IMR-90 (cell line): ENCODE results near the gene AGAP1. TPM values are rescaled to one million over a fixed set of nuclear protein-coding genes. Genes with fewer than 3 reads are reported as not detected.

Source experiments
- ATAC-seq: fragments of 200-7000 bp; cut with Tn5 transposase; 2 replicates; pipeline ENCODE4 v1.9.1; 2020; ENCODE audit warnings: low read depth, mild to moderate bottlenecking, moderate library complexity
- BruUV-seq: library from RNA; stranded (reverse); fragments of 400-500 nt; replicated peaks from 2 replicates; lab custom pipeline; 2021; lab: Mats Ljungman, UMichigan
- CTCF ChIA-PET: fragments of 300-600 bp; formaldehyde crosslinking; extraction: SDS; loops from one replicate; lab custom pipeline; 2021; ENCODE audit warnings: antibody characterized with exemption; lab: Yijun Ruan, JAX
- POLR2A ChIA-PET: fragments of 300-600 bp; sonication (Branson Sonifier 250); formaldehyde crosslinking; loops from one replicate; lab custom pipeline; 2022; ENCODE audit warnings: antibody characterized with exemption; ENCODE audit not compliant: unreplicated experiment; lab: Charles Lee
- DNase-seq: peaks from one replicate; pipeline ENCODE4 v3.0.0; 2013
- H2AFZ ChIP-seq: replicated peaks from 2 replicates; pipeline ENCODE3; 2013; ENCODE audit warnings: low read length, mild to moderate bottlenecking; ENCODE audit not compliant: poor library complexity
- H2AK5ac ChIP-seq: 2 replicates; pipeline ENCODE4 v1.6.1; 2013; ENCODE audit warnings: low read depth, low read length, inconsistent platforms
- H2AK9ac ChIP-seq: replicated peaks from 2 replicates; pipeline ENCODE3; 2013; ENCODE audit warnings: mild to moderate bottlenecking, low read depth, low read length, moderate library complexity; ENCODE audit not compliant: poor library complexity
- H2BK120ac ChIP-seq: 2 replicates; pipeline ENCODE4 v1.6.1; 2013; ENCODE audit warnings: low read depth, low read length, inconsistent platforms
- H2BK15ac ChIP-seq: 3 replicates; pipeline ENCODE4 v1.6.1; 2013; ENCODE audit warnings: low read depth, low read length, inconsistent platforms
- H2BK20ac ChIP-seq: 2 replicates; pipeline ENCODE4 v1.6.1; 2013; ENCODE audit warnings: low read depth, mild to moderate bottlenecking, inconsistent platforms, low read length, moderate library complexity
- H2BK5ac ChIP-seq: 2 replicates; pipeline ENCODE4 v1.6.1; 2013; ENCODE audit warnings: mild to moderate bottlenecking, low read depth, low read length, inconsistent platforms; ENCODE audit not compliant: poor library complexity, severe bottlenecking
- H3K14ac ChIP-seq: replicated peaks from 2 replicates; pipeline ENCODE4 v1.6.1; 2013; ENCODE audit warnings: low read depth, low read length, inconsistent platforms
- H3K18ac ChIP-seq: 2 replicates; pipeline ENCODE4 v1.6.1; 2013; ENCODE audit warnings: low read depth, low read length, control low read depth
- H3K23ac ChIP-seq: 2 replicates; pipeline ENCODE4 v1.6.1; 2013; ENCODE audit warnings: low read depth, low read length, inconsistent platforms
- H3K27ac ChIP-seq: 2 replicates; pipeline ENCODE4 v1.5.1; 2013; ENCODE audit warnings: mild to moderate bottlenecking, control low read depth, low read length; ENCODE audit not compliant: insufficient read depth
- H3K27me3 ChIP-seq: 2 replicates; pipeline ENCODE4 v1.6.1; 2013; ENCODE audit warnings: low read length; ENCODE audit not compliant: control insufficient read depth, insufficient read depth
- H3K36me3 ChIP-seq: 2 replicates; pipeline ENCODE4 v1.6.1; 2013; ENCODE audit warnings: low read length, mixed read lengths; ENCODE audit not compliant: control insufficient read depth, insufficient read depth
- H3K4ac ChIP-seq: 2 replicates; pipeline ENCODE4 v1.6.1; 2013; ENCODE audit warnings: low read depth, low read length, inconsistent platforms
- H3K4me1 ChIP-seq: 2 replicates; pipeline ENCODE4 v1.6.1; 2013; ENCODE audit warnings: low read length, mixed read lengths; ENCODE audit not compliant: control insufficient read depth, insufficient read depth
- H3K4me2 ChIP-seq: 2 replicates; pipeline ENCODE4 v1.6.1; 2013; ENCODE audit warnings: low read depth, mild to moderate bottlenecking, control low read depth, low read length, moderate library complexity
- H3K4me3 ChIP-seq: 2 replicates; pipeline ENCODE4 v1.5.1; 2013; ENCODE audit warnings: low read depth, mild to moderate bottlenecking, control low read depth, low read length, moderate library complexity; ENCODE audit not compliant: insufficient read depth
- H3K56ac ChIP-seq: 2 replicates; pipeline ENCODE4 v1.6.1; 2013; ENCODE audit warnings: low read length, inconsistent platforms; ENCODE audit not compliant: insufficient read depth; ENCODE audit errors: extremely low read depth
- H3K79me1 ChIP-seq, 2 experiments: 2 replicates each; pipeline ENCODE4 v1.6.1; 2013; ENCODE audit warnings: low read length in 2 of 2, inconsistent platforms in 1 of 2, low read depth in 1 of 2
- H3K9ac ChIP-seq: 2 replicates; pipeline ENCODE4 v1.6.1; 2013; ENCODE audit warnings: low read depth, low read length, control low read depth
- H3K9me1 ChIP-seq: 2 replicates; pipeline ENCODE4 v1.6.1; 2013; ENCODE audit warnings: low read length, inconsistent platforms; ENCODE audit not compliant: insufficient read depth
- H3K9me3 ChIP-seq: 2 replicates; pipeline ENCODE4 v1.6.1; 2013; ENCODE audit warnings: low read length; ENCODE audit not compliant: control insufficient read depth, insufficient read depth
- H4K20me1 ChIP-seq: 2 replicates; pipeline ENCODE4 v1.6.1; 2013; ENCODE audit warnings: low read length, inconsistent platforms; ENCODE audit not compliant: insufficient read depth
- H4K5ac ChIP-seq: 2 replicates; pipeline ENCODE4 v1.6.1; 2013; ENCODE audit warnings: mild to moderate bottlenecking, low read depth, low read length, control low read depth
- H4K8ac ChIP-seq, 2 experiments: 2 replicates each; pipeline ENCODE4 v1.6.1; 2013; ENCODE audit warnings: low read depth in 2 of 2, low read length in 2 of 2, control low read depth in 1 of 2, inconsistent platforms in 1 of 2
- H4K91ac ChIP-seq: 2 replicates; pipeline ENCODE4 v1.6.1; 2013; ENCODE audit warnings: low read depth, low read length, inconsistent platforms; ENCODE audit not compliant: insufficient read depth
- MAZ ChIP-seq: IDR thresholded peaks from 2 replicates; pipeline ENCODE4 v1.6.1; 2012; ENCODE audit warnings: low read depth, mild to moderate bottlenecking, low read length, improper control_type of control experiment, moderate library complexity, borderline replicate concordance
- SMC3 ChIP-seq: fragments of 150-350 bp; IDR thresholded peaks from 2 replicates; pipeline ENCODE4 v1.6.1; 2016; ENCODE audit warnings: low read depth, mild to moderate bottlenecking, antibody characterized with exemption, low read length, moderate library complexity
- WGBS, 2 experiments: methylation state at CpG; one replicate each; pipeline versions ENCODE4 v1.1.5 to v1.1.7; 2013; ENCODE audit warnings: missing lambda C conversion rate in 2 of 2; ENCODE audit not compliant: insufficient read length in 1 of 2; ENCODE audit errors: extremely low coverage in 2 of 2; 5-methylcytosine and 5-hydroxymethylcytosine counted together
- dilution Hi-C: fragments of 300-500 bp; cut with HindIII; formaldehyde crosslinking; loops from one replicate; pipeline ENCODE4 v1.14.3; 2018; ENCODE audit warnings: low sequenced_read_pairs; ENCODE audit not compliant: unreplicated experiment
- in situ Hi-C: fragments of 300-500 bp; cut with MboI; formaldehyde crosslinking; loops from 3 replicates; pipeline ENCODE4 v1.14.3; 2019; ENCODE audit warnings: low sequenced_read_pairs, inconsistent platforms, mixed read lengths
- intact Hi-C: fragments of 100-400 bp; cut with micrococcal nuclease; formaldehyde crosslinking; loops from 2 replicates; pipeline ENCODE4 v1.10.0; 2022
- polyA plus RNA-seq, 3 experiments: library from polyadenylated mRNA; depleted of rRNA; stranded (reverse); fragments of >200 nt; gene quantifications; 2 replicates each; pipeline ENCODE4 v1.2.3, GENCODE V29; 2012; ENCODE audit warnings: low replicate concordance in 1 of 3
- total RNA-seq: library from RNA; depleted of rRNA; stranded (reverse); fragments of >200 nt; gene quantifications from 2 replicates; pipeline ENCODE4 v1.2.3, GENCODE V29; 2012
- TF ChIP-seq, protein P1 (sequence below): conservative IDR thresholded peaks from 2 replicates; pipeline ENCODE4 v1.5.1; 2012; ENCODE audit warnings: mild to moderate bottlenecking, low read depth, low read length, improper control_type of control experiment

The AGAP1 gene
- total and polyA plus RNA-seq, 2 of the 4 experiments (the other 2 are of a cell fraction), result 15.1 to 16.4 TPM

DNA sequence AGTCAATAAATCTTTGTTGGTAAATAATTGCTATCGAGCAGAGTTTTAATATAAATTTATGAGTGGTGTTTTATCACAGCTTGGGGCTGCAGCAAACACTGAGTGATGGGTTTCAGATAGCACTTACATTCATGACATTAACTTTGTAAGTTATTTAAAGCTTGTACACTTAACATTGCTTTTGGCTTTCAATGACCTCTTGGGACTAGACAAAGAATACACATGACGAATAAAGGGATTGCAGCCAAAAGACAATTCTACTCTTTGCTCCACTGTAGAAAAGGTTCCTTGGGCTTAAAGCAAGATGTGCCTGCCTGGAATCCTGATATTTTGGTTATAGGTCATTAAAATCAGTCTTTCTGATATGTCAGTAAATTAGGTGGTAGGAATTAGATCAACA lies 374.8 kb downstream of the AGAP1 start:
- no peak overlapping the region for H3K9ac ChIP-seq
- DNase-seq (no peak), ATAC-seq (no peak)
- peaks cover 0 to 3% of the 10 kb centered on the region in 2 experiments; a peak in 2 of 4 replicates for H3K79me1 ChIP-seq
- no peak overlapping the region for H2AK5ac ChIP-seq
- TF ChIP-seq MAZ (no peak), SMC3 (no peak)
- TF ChIP-seq, protein P1, sequence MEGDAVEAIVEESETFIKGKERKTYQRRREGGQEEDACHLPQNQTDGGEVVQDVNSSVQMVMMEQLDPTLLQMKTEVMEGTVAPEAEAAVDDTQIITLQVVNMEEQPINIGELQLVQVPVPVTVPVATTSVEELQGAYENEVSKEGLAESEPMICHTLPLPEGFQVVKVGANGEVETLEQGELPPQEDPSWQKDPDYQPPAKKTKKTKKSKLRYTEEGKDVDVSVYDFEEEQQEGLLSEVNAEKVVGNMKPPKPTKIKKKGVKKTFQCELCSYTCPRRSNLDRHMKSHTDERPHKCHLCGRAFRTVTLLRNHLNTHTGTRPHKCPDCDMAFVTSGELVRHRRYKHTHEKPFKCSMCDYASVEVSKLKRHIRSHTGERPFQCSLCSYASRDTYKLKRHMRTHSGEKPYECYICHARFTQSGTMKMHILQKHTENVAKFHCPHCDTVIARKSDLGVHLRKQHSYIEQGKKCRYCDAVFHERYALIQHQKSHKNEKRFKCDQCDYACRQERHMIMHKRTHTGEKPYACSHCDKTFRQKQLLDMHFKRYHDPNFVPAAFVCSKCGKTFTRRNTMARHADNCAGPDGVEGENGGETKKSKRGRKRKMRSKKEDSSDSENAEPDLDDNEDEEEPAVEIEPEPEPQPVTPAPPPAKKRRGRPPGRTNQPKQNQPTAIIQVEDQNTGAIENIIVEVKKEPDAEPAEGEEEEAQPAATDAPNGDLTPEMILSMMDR, result no peak
- CTCF ChIA-PET, result no interaction called here
- no peaks in the 10 kb centered on the region; the same call in 1 of the 2 replicates for H3K4me1 ChIP-seq
- H4K20me1 ChIP-seq, result peaks cover 4% of the 10 kb centered on the region; the same call in 1 of the 2 replicates
- no peak overlapping the region for H3K14ac ChIP-seq
- no peak overlapping the region for H3K18ac ChIP-seq
- in situ Hi-C loops, result no loop called here
- H4K8ac ChIP-seq, result no peak overlapping the region
- no peak overlapping the region for H3K4me2 ChIP-seq
- 0 out of 2 replicates have a peak, but pooled peaks cover 1% of the 10 kb centered on the region for H3K36me3 ChIP-seq
- H3K4ac ChIP-seq, result no peak overlapping the region
- no peak overlapping the region for H3K23ac ChIP-seq
- H2AK9ac ChIP-seq, result no peak overlapping the region
- no peak overlapping the region for H3K27ac ChIP-seq
- peaks cover 12% of the 10 kb centered on the region for H3K9me3 ChIP-seq
- no peak overlapping the region for H2BK5ac ChIP-seq
- WGBS, 2 experiments, result no CpG with 5 or more reads among the region's 2 CpGs
- no peak overlapping the region for H2BK120ac ChIP-seq
- H2BK20ac ChIP-seq, result no peak overlapping the region
- no peak overlapping the region for H4K5ac ChIP-seq
- no peak overlapping the region for H3K4me3 ChIP-seq
- no peaks in the 10 kb centered on the region for H3K9me1 ChIP-seq
- intact Hi-C loops, result no loop called here
- H3K56ac ChIP-seq, result no peak overlapping the region
- H3K27me3 ChIP-seq, result no peaks in the 10 kb centered on the region
- H2AFZ ChIP-seq, result no peak overlapping the region
- dilution Hi-C loops, result no loop called here
- POLR2A ChIA-PET, result no interaction called here
- no peak overlapping the region for H4K91ac ChIP-seq
- no peak overlapping the region for H2BK15ac ChIP-seq
- no TSS peak for BruUV-seq
